Small intestine (tissue), 16 donors: ENCODE data around the gene NUP62CL. TPM values are rescaled to one million over a fixed set of nuclear protein-coding genes. Genes with fewer than 3 reads are reported as not detected.

Source experiments
- DNase-seq, 2 donors: peaks; one replicate each; pipeline versions ENCODE4 v3.0.0 to v3.0.0-alpha.2; 2013
- FAIRE-seq: peaks from 2 replicates; lab custom pipeline; 2012; peaks lifted over from hg19 to GRCh38; lab: Jason Lieb, UNC
- H3K27ac ChIP-seq, 3 donors: one replicate each; pipeline ENCODE4 v1.5.1; 2013; ENCODE audit warnings: low read length in 2 of 3, mild to moderate bottlenecking in 2 of 3, control low read depth in 1 of 3, inconsistent platforms in 1 of 3, low read depth in 1 of 3, moderate library complexity in 1 of 3
- H3K27me3 ChIP-seq, 3 donors: one replicate each; pipeline ENCODE4 v1.6.1; 2013; ENCODE audit warnings: low read length in 3 of 3, inconsistent platforms in 1 of 3; ENCODE audit not compliant: control insufficient read depth in 3 of 3, insufficient read depth in 3 of 3
- H3K36me3 ChIP-seq, 3 donors: one replicate each; pipeline ENCODE4 v1.6.1; 2013; ENCODE audit warnings: low read length in 3 of 3, inconsistent platforms in 1 of 3, low read depth in 1 of 3, mild to moderate bottlenecking in 1 of 3, moderate library complexity in 1 of 3; ENCODE audit not compliant: control insufficient read depth in 3 of 3, insufficient read depth in 2 of 3
- H3K4me1 ChIP-seq, 3 donors: one replicate each; pipeline ENCODE4 v1.6.1; 2013; ENCODE audit warnings: low read length in 2 of 3, inconsistent platforms in 1 of 3, low read depth in 1 of 3, mild to moderate bottlenecking in 1 of 3, moderate library complexity in 1 of 3; ENCODE audit not compliant: control insufficient read depth in 3 of 3, insufficient read depth in 2 of 3
- H3K4me3 ChIP-seq, 3 donors: one replicate each; pipeline ENCODE4 v1.5.1; 2013; ENCODE audit warnings: low read length in 3 of 3, control low read depth in 1 of 3, inconsistent platforms in 1 of 3, low read depth in 1 of 3, mild to moderate bottlenecking in 1 of 3, moderate library complexity in 1 of 3
- H3K9me3 ChIP-seq, 2 donors: one replicate each; pipeline ENCODE4 v1.6.1; 2013; ENCODE audit warnings: low read depth in 1 of 2, low read length in 1 of 2; ENCODE audit not compliant: control insufficient read depth in 2 of 2, insufficient read depth in 1 of 2
- WGBS, 3 donors: extraction: QIAGEN DNeasy Blood & Tissue Kit; methylation state at CpG; one replicate each; pipeline ENCODE4 v1.1.7; 2013; 5-methylcytosine and 5-hydroxymethylcytosine counted together
- long read RNA-seq, 10 donors: transcript quantifications; one replicate each; lab custom pipeline, GENCODE V29; 2026
- polyA plus RNA-seq, 4 donors: library from polyadenylated mRNA; stranded (reverse) in 3 of 4; unstranded in 1 of 4; fragments of 200-250 nt in 3 of 4; fragments of 120-200 nt in 1 of 4; gene quantifications; one replicate each; pipeline versions ENCODE4 v1.2.1 to v1.2.3, GENCODE V29; 2013
- donor health status: healthy with polysubstance abuse.
- donor health status: control.
- donor health status: control.
- donor health status: Bipolar disorder and iron deficiency.
- donor health status: healthy.

The NUP62CL gene
- 1 to 10 TPM; 1.6 to 9.7 (median 3.4) TPM for polyA plus RNA-seq
- long read RNA-seq, donor 1: 0 reads
- long read RNA-seq, donor 2: 0 reads
- long read RNA-seq, donor 3: 0 reads
- long read RNA-seq, donor 4: 0 reads
- long read RNA-seq, donor 5: 0 reads
- long read RNA-seq, donor 6: 0 reads
- long read RNA-seq, donor 7: 0 reads
- long read RNA-seq, donor 8: 0 reads
- long read RNA-seq, donor 9: 0 reads
- long read RNA-seq, donor 10: 0 reads

- no peaks in the 10 kb centered on the region for H3K4me1 ChIP-seq
- 1 to 38% (median 15%) methylated on average over 62 to 66 of the region's 66 CpGs for WGBS, 3 donors
- H3K27me3 ChIP-seq: no peaks in the 10 kb centered on the region
- peak within 1 kb of the TSS; percentile 29 to 59 (median 45) for H3K4me3 ChIP-seq
- no peak for FAIRE-seq
- no peak within 1 kb of the TSS for H3K27ac ChIP-seq
- H3K36me3 ChIP-seq: no peaks in the 10 kb centered on the region
- no peaks in the 10 kb centered on the region for H3K9me3 ChIP-seq
- peak; percentile 58 to 76 for DNase-seq
Measured at GRCh38 chrX:107205770-107206696, at the start of gene NUP62CL, which contains the start of gene DNAAF6. Gene NUP62CL (minus strand): TSS chrX:107206433. CDS start chrX:107175146, 31,287 bp downstream. Gene DNAAF6 (plus strand): TSS chrX:107206611. CDS start chrX:107212876, 6,265 bp downstream.

GRCh38 chrX:107228486-107228819 is 22.2 kb upstream of the NUP62CL start:
- no peak overlapping the region for H3K4me3 ChIP-seq
- 77 to 92% (median 83%) methylated on average over 2 of the region's 2 CpGs for whole genome bisulfite sequencing, 3 donors
- FAIRE-seq: no peak
- no peaks in the 10 kb centered on the region for H3K9me3 ChIP-seq
- H3K4me1 ChIP-seq: no peaks in the 10 kb centered on the region
- no peaks in the 10 kb centered on the region for H3K27me3 ChIP-seq
- no peaks in the 10 kb centered on the region for H3K36me3 ChIP-seq
- DNase-seq: no peak
- no peak overlapping the region for H3K27ac ChIP-seq

GRCh38 chrX:107227780-107228485 is 21.7 kb upstream of the NUP62CL start:
- FAIRE-seq: no peak

GRCh38 chrX:107226757-107227156 is 20.5 kb upstream of the NUP62CL start:
- H3K27ac ChIP-seq: no peak overlapping the region
- DNase-seq (no peak), FAIRE-seq (no peak)
- no peaks in the 10 kb centered on the region for H3K36me3 ChIP-seq
- H3K4me3 ChIP-seq: no peak overlapping the region
- H3K9me3 ChIP-seq: no peaks in the 10 kb centered on the region
- no peaks in the 10 kb centered on the region for H3K4me1 ChIP-seq
- H3K27me3 ChIP-seq: no peaks in the 10 kb centered on the region
- WGBS, 3 donors: 69 to 87% (median 76%) methylated on average over 1 of the region's 1 CpG

More at GRCh38 chrX:107227780-107228485, 21.7 kb upstream of the NUP62CL start:
- Histone ChIP-seq H3K27me3 (no peaks in the 10 kb centered on the region), H3K9me3 (no peaks in the 10 kb centered on the region), H3K4me1 (no peaks in the 10 kb centered on the region), H3K27ac (no peak overlapping the region), H3K4me3 (no peak overlapping the region), H3K36me3 (no peaks in the 10 kb centered on the region)
- no peak for DNase-seq
- WGBS, 3 donors: 71 to 94% (median 89%) methylated on average over 2 of the region's 2 CpGs

GRCh38 chrX:107213477-107213876 is 7.2 kb upstream of the NUP62CL start:
- DNase-seq (no peak), FAIRE-seq (no peak)
- Histone ChIP-seq H3K27ac (no peak overlapping the region), H3K36me3 (no peaks in the 10 kb centered on the region), H3K27me3 (no peaks in the 10 kb centered on the region), H3K4me3 (no peak overlapping the region), H3K4me1 (no peaks in the 10 kb centered on the region), H3K9me3 (no peaks in the 10 kb centered on the region)
- 35 to 84% (median 55%) methylated on average over 1 of the region's 1 CpG for WGBS, 3 donors

GRCh38 chrX:107207943-107208342 is 1.7 kb upstream of the NUP62CL start:
- Histone ChIP-seq H3K4me1 (no peaks in the 10 kb centered on the region), H3K27ac (no peak overlapping the region), H3K4me3 (no peak overlapping the region), H3K36me3 (no peaks in the 10 kb centered on the region), H3K9me3 (no peaks in the 10 kb centered on the region), H3K27me3 (no peaks in the 10 kb centered on the region)
- DNase-seq (no peak), FAIRE-seq (no peak)
- WGBS, 3 donors: 93 to 94% (median 94%) methylated on average over 9 of the region's 9 CpGs

- H3K4me1 ChIP-seq: no peaks in the 10 kb centered on the region
- H3K36me3 ChIP-seq: no peaks in the 10 kb centered on the region
- DNase-seq (no peak), FAIRE-seq (no peak)
- H3K27ac ChIP-seq: no peak overlapping the region
- 83 to 92% (median 90%) methylated on average over 7 of the region's 7 CpGs for WGBS, 3 donors
- H3K4me3 ChIP-seq: no peak overlapping the region
- no peaks in the 10 kb centered on the region for H3K9me3 ChIP-seq
- H3K27me3 ChIP-seq: no peaks in the 10 kb centered on the region
Measured at GRCh38 chrX:107207089-107207488, 856 bp upstream of the NUP62CL start.

- H3K4me1 ChIP-seq: no peaks in the 10 kb centered on the region
- WGBS, 3 donors: 55 to 63% (median 60%) methylated on average over 9 of the region's 9 CpGs
- DNase-seq: no peak
- H3K27me3 ChIP-seq: no peaks in the 10 kb centered on the region
- no peaks in the 10 kb centered on the region for H3K9me3 ChIP-seq
- no peak for FAIRE-seq
- peak overlapping the region in 1 of 3 donors; percentile 59 for H3K4me3 ChIP-seq
- H3K36me3 ChIP-seq: no peaks in the 10 kb centered on the region
- no peak overlapping the region for H3K27ac ChIP-seq
Measured at GRCh38 chrX:107206697-107207065, 448 bp upstream of the NUP62CL start.
